GM12878 (cell line): Measurements from ENCODE around the gene SPG7.

ENCODE experiments used
- BCL3 ChIP-seq: IDR thresholded peaks from 2 replicates; pipeline ENCODE4 v1.6.1; 2011; ENCODE audit warnings: borderline replicate concordance, low read depth, mild to moderate bottlenecking, moderate library complexity, low read length; ENCODE audit not compliant: insufficient read depth, poor library complexity, severe bottlenecking
- CHD2 ChIP-seq: IDR thresholded peaks from 2 replicates; pipeline ENCODE4 v1.6.1; 2011; ENCODE audit warnings: low read depth, low read length, improper control_type of control experiment, borderline replicate concordance
- CTCF ChIP-seq, 3 experiments: IDR thresholded peaks in 2 of 3; conservative IDR thresholded peaks in 1 of 3; 2 replicates each; pipeline ENCODE4 v1.5.1; 2011; ENCODE audit warnings: low read depth in 3 of 3, low read length in 3 of 3, mild to moderate bottlenecking in 3 of 3, control low read depth in 2 of 3, moderate library complexity in 2 of 3, inconsistent platforms in 1 of 3, mixed read lengths in 1 of 3; ENCODE audit not compliant: control insufficient read depth in 2 of 3, insufficient read depth in 1 of 3; ENCODE audit errors: extremely low read depth in 1 of 3
- DPF2 ChIP-seq: fragments of 450-650 bp; IDR thresholded peaks from 2 replicates; pipeline ENCODE4 v1.6.1; 2017; ENCODE audit warnings: mild to moderate bottlenecking
- EZH2 ChIP-seq: IDR thresholded peaks from 2 replicates; pipeline ENCODE4 v1.6.1; 2012; ENCODE audit warnings: low read depth, mild to moderate bottlenecking, control low read depth, inconsistent platforms, low read length, borderline replicate concordance; ENCODE audit not compliant: control insufficient read depth
- FOXM1 ChIP-seq: IDR thresholded peaks from 2 replicates; pipeline ENCODE4 v1.6.1; 2012; ENCODE audit warnings: low read depth, mild to moderate bottlenecking, inconsistent platforms, low read length, moderate library complexity
- MAX ChIP-seq: IDR thresholded peaks from 2 replicates; pipeline ENCODE4 v1.6.1; 2012; ENCODE audit warnings: low read depth, low read length, improper control_type of control experiment
- POLR2A ChIP-seq: IDR thresholded peaks from 2 replicates; pipeline ENCODE4 v1.6.1; 2011; ENCODE audit warnings: low read depth, mild to moderate bottlenecking, low read length
- REST ChIP-seq: IDR thresholded peaks from 2 replicates; pipeline ENCODE4 v1.6.1; 2012; ENCODE audit warnings: mild to moderate bottlenecking, low read depth, low read length
- TAF1 ChIP-seq: IDR thresholded peaks from 2 replicates; pipeline ENCODE4 v1.6.1; 2011; ENCODE audit warnings: mild to moderate bottlenecking, low read depth, low read length, borderline replicate concordance
- YY1 ChIP-seq: IDR thresholded peaks from 2 replicates; pipeline ENCODE4 v1.6.1; 2011; ENCODE audit warnings: low read depth, mild to moderate bottlenecking, low read length
- ZBTB33 ChIP-seq: fragments of 450-650 bp; IDR thresholded peaks from 2 replicates; pipeline ENCODE4 v1.6.1; 2017; ENCODE audit warnings: mild to moderate bottlenecking
- ZBTB40 ChIP-seq: fragments of 450-650 bp; IDR thresholded peaks from 2 replicates; pipeline ENCODE4 v1.6.1; 2016; ENCODE audit warnings: mild to moderate bottlenecking, moderate library complexity, borderline replicate concordance
- ZNF207 ChIP-seq: fragments of 450-650 bp; IDR thresholded peaks from 2 replicates; pipeline ENCODE4 v1.6.1; 2014; ENCODE audit warnings: antibody characterized with exemption, mild to moderate bottlenecking, borderline replicate concordance

GRCh38 chr16:89546781-89547180 lies 38.6 kb downstream of the SPG7 start:
- no peak for TF ChIP-seq CHD2
- TF ChIP-seq EZH2, result no peak
- no peak for TF ChIP-seq POLR2A
- TF ChIP-seq REST, result no peak
- no peak for TF ChIP-seq ZBTB40
- TF ChIP-seq BCL3, result no peak
- no peak for TF ChIP-seq ZNF207
- no peak for TF ChIP-seq ZBTB33
- TF ChIP-seq CTCF (IDR thresholded peaks at IDR 0.05 in 2 of 3, conservative IDR thresholded peaks at IDR 0.05 in 1 of 3; ENCODE audit: control insufficient read depth in 2 of 3, extremely low read depth in 1 of 3, insufficient read depth in 1 of 3, low read depth in 3 of 3, low read length in 3 of 3), result no peak
- no peak for TF ChIP-seq DPF2
- TF ChIP-seq FOXM1, result no peak
- no peak for TF ChIP-seq MAX
- TF ChIP-seq TAF1, result no peak
- TF ChIP-seq YY1, result no peak
